G401 (cell line): ENCODE results near the gene EDA2R. TPM values are rescaled to one million over a fixed set of nuclear protein-coding genes. Genes with fewer than 3 reads are reported as not detected.

ENCODE experiments used
- DNase-seq: peaks from one replicate; pipeline ENCODE4 v3.0.0-alpha.2; 2015; ENCODE audit warnings: low spot score
- in situ Hi-C: cut with HindIII; loops from 2 replicates; pipeline ENCODE4 v1.10.0; 2016; ENCODE audit warnings: low sequenced_read_pairs, mixed read lengths
- total RNA-seq: library from RNA; depleted of rRNA; stranded (reverse); fragments of >200 nt; shearing (Covaris generic); gene quantifications from 2 replicates; pipeline ENCODE4 v1.2.3, GENCODE V29; 2014

EDA2R gene
- total RNA-seq, 1 experiment from 2014 or later = 8.3 TPM

DNA sequence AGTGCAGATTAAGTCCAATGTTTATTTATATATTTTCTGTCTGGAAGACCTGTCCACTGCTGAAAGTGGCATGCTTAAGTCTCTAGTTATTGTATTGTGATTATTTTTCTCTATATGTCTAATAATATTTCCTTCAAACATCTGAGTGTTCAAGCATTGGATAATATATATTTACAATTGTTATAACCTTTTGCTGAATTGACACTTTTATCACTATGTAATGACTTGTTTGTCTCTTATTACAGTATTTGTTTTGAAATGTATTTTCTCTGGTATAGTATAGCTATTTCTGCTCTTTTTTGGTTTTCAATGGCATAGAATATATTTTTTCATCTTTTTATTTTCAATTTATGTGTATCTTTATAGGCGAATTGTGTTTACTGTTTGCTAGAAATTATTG, 59.7 kb downstream of the EDA2R start:
- DNase-seq = no peak
- in situ Hi-C loops = no loop called here

DNA sequence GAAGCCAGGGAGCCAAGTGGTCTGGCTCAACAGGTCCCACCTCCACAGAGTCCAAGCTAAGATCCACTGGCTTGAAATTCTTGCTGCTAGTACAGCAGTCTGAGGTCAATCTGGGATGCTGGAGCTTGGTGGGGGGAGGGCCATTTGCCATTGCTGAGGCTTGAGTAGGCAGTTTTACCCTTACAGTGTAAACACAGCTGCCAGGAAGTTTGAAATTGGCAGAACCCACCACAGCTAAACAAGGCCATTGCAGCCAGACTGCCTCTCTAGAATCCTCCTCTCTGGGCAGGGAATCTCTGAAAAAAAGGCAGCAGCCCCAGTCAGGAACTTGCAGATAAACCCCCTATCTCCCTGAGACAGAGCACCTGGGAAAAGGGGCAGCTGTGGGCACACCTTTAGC, 84.9 kb downstream of the EDA2R start:
- no peak for DNase-seq
- in situ Hi-C loops = no loop called here

DNA sequence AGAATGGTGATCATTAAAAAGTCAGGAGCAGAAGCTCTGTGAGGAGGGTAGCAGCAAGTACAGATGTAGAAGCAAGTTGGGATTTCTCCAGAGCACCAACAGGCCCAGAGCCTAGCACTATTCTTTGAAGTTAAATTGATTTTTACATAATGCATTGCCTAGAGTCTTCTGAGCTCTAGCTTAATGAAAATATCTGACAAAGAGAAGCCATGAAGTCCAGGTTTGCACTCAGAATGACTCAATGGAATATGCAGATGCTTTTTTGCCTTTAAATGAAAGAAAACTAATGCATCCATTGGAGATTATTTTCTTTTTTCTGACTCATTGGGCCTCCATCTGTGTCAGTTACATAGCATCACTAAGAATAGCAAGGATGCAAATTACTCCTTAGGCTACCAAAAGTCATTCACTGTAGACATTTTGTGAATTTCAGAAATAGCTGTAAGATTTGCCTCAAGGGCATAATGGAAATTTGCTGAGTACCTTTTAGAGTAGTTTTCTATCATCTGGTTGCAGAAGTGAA, 91.0 kb downstream of the EDA2R start:
- in situ Hi-C loops = no loop called here
- no peak for DNase-seq
